SK-N-SH (cell line): ENCODE measurements around the gene FRAS1. TPM values are rescaled to one million over a fixed set of nuclear protein-coding genes. Genes with fewer than 3 reads are reported as not detected.

Experiments
- CTCF ChIA-PET: fragments of 300-600, 350-600 bp; formaldehyde crosslinking; extraction: SDS; loops from one replicate; lab custom pipeline; 2021; lab: Yijun Ruan, JAX
- POLR2A ChIA-PET: fragments of 350-600 bp; sonication (Branson Sonifier 250); formaldehyde crosslinking; extraction: SDS; loops from one replicate; lab custom pipeline; 2020; ENCODE audit warnings: antibody characterized with exemption, inconsistent platforms; lab: Yijun Ruan, JAX
- DNase-seq: peaks from one replicate; pipeline ENCODE4 v3.0.0; 2012
- H2AFZ ChIP-seq: fragments of 200-600 bp; sonication (generic); 2 replicates; pipeline ENCODE4 v1.8.1; 2016; ENCODE audit warnings: antibody characterized with exemption, mild to moderate bottlenecking, low read depth
- H3F3A ChIP-seq: fragments of 200-600 bp; sonication (generic); replicated peaks from 2 replicates; pipeline ENCODE3; 2016; ENCODE audit warnings: antibody characterized with exemption, mild to moderate bottlenecking; ENCODE audit not compliant: insufficient read depth
- H3K27ac ChIP-seq, 2 experiments: fragments of 200-500 bp in 1 of 2; fragments of 200-600 bp in 1 of 2; sonication (Bioruptor generic) in 1 of 2; sonication (generic), shearing (Covaris generic) in 1 of 2; 2 replicates each; pipeline versions ENCODE4 v1.5.1 to v1.6.1; 2014 to 2016; ENCODE audit warnings: low read depth in 2 of 2, inconsistent platforms in 1 of 2, low read length in 1 of 2, mild to moderate bottlenecking in 1 of 2, mixed read lengths in 1 of 2
- H3K27me3 ChIP-seq: fragments of 200-600 bp; sonication (generic), shearing (Covaris generic); 2 replicates; pipeline ENCODE4 v1.6.1; 2016; ENCODE audit warnings: mixed run types; ENCODE audit not compliant: insufficient read depth
- H3K36me3 ChIP-seq, 2 experiments: fragments of 200-500 bp in 1 of 2; fragments of 200-600 bp in 1 of 2; sonication (Bioruptor generic) in 1 of 2; sonication (generic) in 1 of 2; replicated peaks in 1 of 2; 2 replicates each; pipeline versions ENCODE3 to v1.5.1; 2014 to 2016; ENCODE audit warnings: low read length in 1 of 2, mild to moderate bottlenecking in 1 of 2; ENCODE audit not compliant: insufficient read depth in 2 of 2, control insufficient read depth in 1 of 2
- H3K4me1 ChIP-seq, 2 experiments: fragments of 200-500 bp in 1 of 2; fragments of 200-600 bp in 1 of 2; sonication (Bioruptor generic) in 1 of 2; sonication (generic), shearing (Covaris generic) in 1 of 2; 2 replicates each; pipeline versions ENCODE4 v1.5.1 to v1.6.1; 2014 to 2016; ENCODE audit warnings: low read depth in 1 of 2, low read length in 1 of 2, mixed run types in 1 of 2; ENCODE audit not compliant: insufficient read depth in 2 of 2, control insufficient read depth in 1 of 2
- H3K4me2 ChIP-seq: fragments of 200-600 bp; sonication (generic), shearing (Covaris generic); 2 replicates; pipeline ENCODE4 v1.6.1; 2017; ENCODE audit warnings: mixed run types
- H3K4me3 ChIP-seq, 2 experiments: fragments of 200-500 bp in 1 of 2; fragments of 200-600 bp in 1 of 2; sonication (Bioruptor generic) in 1 of 2; sonication (generic), shearing (Covaris generic) in 1 of 2; 2 replicates each; pipeline versions ENCODE4 v1.5.1 to v1.8.1; 2014 to 2016; ENCODE audit warnings: low read depth in 2 of 2, inconsistent platforms in 1 of 2, low read length in 1 of 2, mild to moderate bottlenecking in 1 of 2, mixed read lengths in 1 of 2, moderate library complexity in 1 of 2
- H3K79me2 ChIP-seq: fragments of 200-600 bp; sonication (generic); 2 replicates; pipeline ENCODE4 v1.8.1; 2017; ENCODE audit warnings: mild to moderate bottlenecking; ENCODE audit not compliant: insufficient read depth
- H3K9ac ChIP-seq: fragments of 200-600 bp; sonication (generic); 2 replicates; pipeline ENCODE4 v1.6.1; 2017; ENCODE audit warnings: mixed run types
- H3K9me2 ChIP-seq: fragments of 200-600 bp; sonication (generic); 2 replicates; pipeline ENCODE4 v1.6.1; 2017; ENCODE audit warnings: mixed run types
- H3K9me3 ChIP-seq: fragments of 200-600 bp; sonication (generic); 2 replicates; pipeline ENCODE4 v1.6.1; 2017; ENCODE audit warnings: mixed run types, mild to moderate bottlenecking, moderate library complexity
- H4K20me1 ChIP-seq: fragments of 200-600 bp; sonication (generic); 2 replicates; pipeline ENCODE4 v1.6.1; 2017; ENCODE audit warnings: mild to moderate bottlenecking, mixed run types; ENCODE audit not compliant: insufficient read depth
- CHD2 ChIP-seq: fragments of 150-350 bp; IDR thresholded peaks from 2 replicates; pipeline ENCODE4 v1.6.1; 2018; ENCODE audit warnings: low read length; ENCODE audit not compliant: partially characterized antibody
- ELF1 ChIP-seq: IDR thresholded peaks from 2 replicates; pipeline ENCODE4 v1.4.0; 2012
- FOSL2 ChIP-seq: IDR thresholded peaks from 2 replicates; pipeline ENCODE4 v1.4.0; 2012; ENCODE audit warnings: low read depth, mild to moderate bottlenecking, moderate library complexity, borderline replicate concordance
- FOXJ3 ChIP-seq: sonication (generic); formaldehyde crosslinking; IDR thresholded peaks from 2 replicates; pipeline ENCODE4 v1.5.1; 2020; ENCODE audit warnings: mild to moderate bottlenecking, missing genetic modification reagents
- FOXM1 ChIP-seq: IDR thresholded peaks from 2 replicates; pipeline ENCODE4 v1.4.0; 2012; ENCODE audit warnings: low read depth, mild to moderate bottlenecking
- GATA2 ChIP-seq: sonication (generic); formaldehyde crosslinking; IDR thresholded peaks from 2 replicates; pipeline ENCODE4 v1.5.0; 2020; ENCODE audit warnings: mild to moderate bottlenecking, missing genetic modification reagents
- MEF2A ChIP-seq: IDR thresholded peaks from 2 replicates; pipeline ENCODE4 v1.4.0; 2012; ENCODE audit warnings: low read depth, borderline replicate concordance
- NFIC ChIP-seq: IDR thresholded peaks from 2 replicates; pipeline ENCODE4 v1.4.0; 2012; ENCODE audit warnings: borderline replicate concordance
- NRF1 ChIP-seq: IDR thresholded peaks from 2 replicates; pipeline ENCODE4 v1.6.1; 2012; ENCODE audit warnings: low read depth, mild to moderate bottlenecking, low read length
- POLR2AphosphoS5 ChIP-seq: IDR thresholded peaks from 2 replicates; pipeline ENCODE4 v1.6.1; 2012; ENCODE audit warnings: low read depth, low read length
- RAD21 ChIP-seq: IDR thresholded peaks from 2 replicates; pipeline ENCODE4 v1.6.1; 2012; ENCODE audit warnings: mild to moderate bottlenecking, low read length
- RCOR1 ChIP-seq: fragments of 150-350 bp; IDR thresholded peaks from 2 replicates; pipeline ENCODE4 v1.6.1; 2017; ENCODE audit warnings: antibody characterized with exemption, low read length
- RFX5 ChIP-seq: IDR thresholded peaks from 2 replicates; pipeline ENCODE4 v1.6.1; 2012; ENCODE audit warnings: mild to moderate bottlenecking, improper control_type of control experiment, low read length
- RXRA ChIP-seq: IDR thresholded peaks from 2 replicates; pipeline ENCODE4 v1.4.0; 2012; ENCODE audit warnings: low read depth, mild to moderate bottlenecking, borderline replicate concordance
- SIN3A ChIP-seq: IDR thresholded peaks from 2 replicates; pipeline ENCODE4 v1.6.1; 2012; ENCODE audit warnings: low read depth, mild to moderate bottlenecking, low read length, moderate library complexity, borderline replicate concordance
- SMC3 ChIP-seq: IDR thresholded peaks from 2 replicates; pipeline ENCODE4 v1.6.1; 2012; ENCODE audit warnings: low read depth, low read length, improper control_type of control experiment
- TAF1 ChIP-seq: IDR thresholded peaks from 2 replicates; pipeline ENCODE4 v1.6.1; 2012; ENCODE audit warnings: low read depth, mild to moderate bottlenecking, low read length, moderate library complexity, borderline replicate concordance
- TCF12 ChIP-seq: IDR thresholded peaks from 2 replicates; pipeline ENCODE4 v1.4.0; 2012
- TEAD4 ChIP-seq: IDR thresholded peaks from 2 replicates; pipeline ENCODE4 v1.4.0; 2012; ENCODE audit warnings: mild to moderate bottlenecking, borderline replicate concordance; ENCODE audit not compliant: insufficient read depth
- YY1 ChIP-seq: IDR thresholded peaks from 2 replicates; pipeline ENCODE4 v1.4.0; 2012; ENCODE audit warnings: low read depth, mild to moderate bottlenecking
- WGBS: methylation state at CpG from one replicate; pipeline ENCODE4 v1.1.6; 2017; ENCODE audit warnings: low lambda C conversion rate; 5-methylcytosine and 5-hydroxymethylcytosine counted together
- polyA plus RNA-seq, 3 experiments: library from polyadenylated mRNA; depleted of rRNA; stranded (reverse); fragments of >200 nt; gene quantifications; 2 replicates each; pipeline ENCODE4 v1.2.3, GENCODE V29; 2012
- TF ChIP-seq, protein P1 (sequence below): IDR thresholded peaks from 2 replicates; pipeline ENCODE4 v1.4.0; 2012; ENCODE audit warnings: low read depth, borderline replicate concordance
- TF ChIP-seq, protein P2 (sequence below): fragments of 200-600 bp; sonication (generic); IDR thresholded peaks from 2 replicates; pipeline ENCODE4 v1.6.1; 2017; ENCODE audit warnings: antibody characterized with exemption, mild to moderate bottlenecking, moderate library complexity
- TF ChIP-seq, protein P3 (sequence below): IDR thresholded peaks from 2 replicates; pipeline ENCODE4 v1.4.0; 2012; ENCODE audit warnings: low read depth, borderline replicate concordance
- TF ChIP-seq, protein P4 (sequence below): fragments of 150-350 bp; IDR thresholded peaks from 2 replicates; pipeline ENCODE4 v1.6.1; 2017; ENCODE audit warnings: antibody characterized with exemption, low read length, low read depth, borderline replicate concordance

Gene FRAS1
- polyA plus RNA-seq, 1 of the 3 experiments (the other 2 are of a cell fraction), result 8.3 TPM

DNA sequence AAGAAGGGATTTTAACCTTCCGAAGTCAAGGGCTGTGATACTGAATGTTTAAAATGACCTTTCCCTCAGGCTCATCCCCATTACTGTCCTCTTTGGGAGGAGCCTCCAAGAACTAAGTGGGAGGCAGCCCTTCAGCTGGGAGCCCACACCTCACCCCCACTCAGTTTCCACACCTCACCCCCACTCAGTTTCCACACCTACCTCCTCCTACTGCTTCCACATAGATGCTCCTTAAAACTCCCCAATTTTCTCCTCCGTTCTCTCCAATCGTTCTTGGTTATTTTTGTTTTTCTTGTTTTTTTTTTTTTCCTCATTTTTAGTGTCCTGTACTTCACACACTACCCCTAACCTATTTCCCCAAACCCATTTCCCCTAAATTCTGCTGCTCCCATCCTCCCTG is 462.8 kb downstream of the FRAS1 start:
- CTCF ChIA-PET, result interaction anchor here (1.5 to 1.6 kb wide), 2 partner anchors 11 to 461 kb away, joined by 3 to 4 read pairs; no protein-coding TSS in a partner anchor

DNA sequence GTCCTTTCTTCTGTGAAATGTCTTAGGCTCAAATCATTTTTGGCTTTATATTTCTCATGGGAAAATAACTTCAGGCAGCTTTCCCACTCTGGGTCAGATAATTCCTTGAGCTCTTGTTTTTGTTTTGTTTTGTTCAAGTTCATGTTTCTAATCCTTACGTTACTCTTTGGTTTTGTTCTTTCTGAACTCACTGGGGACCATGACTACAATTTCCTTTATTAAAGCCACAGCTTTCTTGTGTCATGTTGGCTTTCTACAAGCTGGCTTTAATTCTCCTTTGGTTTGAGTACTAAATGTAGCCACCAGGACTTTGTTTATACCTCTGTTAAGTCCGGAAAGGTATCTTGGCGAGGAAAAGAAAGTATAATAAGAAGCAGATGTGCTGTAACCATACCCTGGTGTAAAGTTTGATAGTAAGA is 463.7 kb downstream of the FRAS1 start:
- H2AFZ ChIP-seq, result no peak overlapping the region
- H3K9me2 ChIP-seq, result no peaks in the 10 kb centered on the region
- peak overlapping the region; percentile 57 to 69; a peak in 2 of 4 replicates for H3K27ac ChIP-seq
- no peaks in the 10 kb centered on the region; a peak in 2 of 4 replicates for H3K4me1 ChIP-seq
- ChIA-PET CTCF (interaction anchor here (0.6 to 1.5 kb wide), 4 partner anchors 11 to 561 kb away, joined by 3 read pairs; no protein-coding TSS in a partner anchor), POLR2A (no interaction called here)
- H3K9me3 ChIP-seq, result no peaks in the 10 kb centered on the region
- H3K79me2 ChIP-seq, result no peaks in the 10 kb centered on the region
- WGBS, result 23% methylated on average over 3 of the region's 3 CpGs
- H3K4me3 ChIP-seq, result no peak overlapping the region
- peaks cover 10% of the 10 kb centered on the region for H3F3A ChIP-seq
- H3K9ac ChIP-seq, result no peak overlapping the region
- no peaks in the 10 kb centered on the region for H4K20me1 ChIP-seq
- DNase-seq, result no peak
- H3K36me3 ChIP-seq, result peaks cover 7 to 37% of the 10 kb centered on the region in 2 experiments
- no peaks in the 10 kb centered on the region for H3K27me3 ChIP-seq
- peak overlapping the region; percentile 16; the same call in 1 of the 2 replicates for H3K4me2 ChIP-seq
- TF ChIP-seq TCF12, result peak; percentile 88
- TF ChIP-seq CHD2, result no peak
- no peak for TF ChIP-seq RCOR1
- TF ChIP-seq NFIC, result peak; percentile 27; the same call in 1 of the 2 replicates
- TF ChIP-seq, protein P1, sequence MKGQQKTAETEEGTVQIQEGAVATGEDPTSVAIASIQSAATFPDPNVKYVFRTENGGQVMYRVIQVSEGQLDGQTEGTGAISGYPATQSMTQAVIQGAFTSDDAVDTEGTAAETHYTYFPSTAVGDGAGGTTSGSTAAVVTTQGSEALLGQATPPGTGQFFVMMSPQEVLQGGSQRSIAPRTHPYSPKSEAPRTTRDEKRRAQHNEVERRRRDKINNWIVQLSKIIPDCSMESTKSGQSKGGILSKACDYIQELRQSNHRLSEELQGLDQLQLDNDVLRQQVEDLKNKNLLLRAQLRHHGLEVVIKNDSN, result no peak
- TF ChIP-seq, protein P2, sequence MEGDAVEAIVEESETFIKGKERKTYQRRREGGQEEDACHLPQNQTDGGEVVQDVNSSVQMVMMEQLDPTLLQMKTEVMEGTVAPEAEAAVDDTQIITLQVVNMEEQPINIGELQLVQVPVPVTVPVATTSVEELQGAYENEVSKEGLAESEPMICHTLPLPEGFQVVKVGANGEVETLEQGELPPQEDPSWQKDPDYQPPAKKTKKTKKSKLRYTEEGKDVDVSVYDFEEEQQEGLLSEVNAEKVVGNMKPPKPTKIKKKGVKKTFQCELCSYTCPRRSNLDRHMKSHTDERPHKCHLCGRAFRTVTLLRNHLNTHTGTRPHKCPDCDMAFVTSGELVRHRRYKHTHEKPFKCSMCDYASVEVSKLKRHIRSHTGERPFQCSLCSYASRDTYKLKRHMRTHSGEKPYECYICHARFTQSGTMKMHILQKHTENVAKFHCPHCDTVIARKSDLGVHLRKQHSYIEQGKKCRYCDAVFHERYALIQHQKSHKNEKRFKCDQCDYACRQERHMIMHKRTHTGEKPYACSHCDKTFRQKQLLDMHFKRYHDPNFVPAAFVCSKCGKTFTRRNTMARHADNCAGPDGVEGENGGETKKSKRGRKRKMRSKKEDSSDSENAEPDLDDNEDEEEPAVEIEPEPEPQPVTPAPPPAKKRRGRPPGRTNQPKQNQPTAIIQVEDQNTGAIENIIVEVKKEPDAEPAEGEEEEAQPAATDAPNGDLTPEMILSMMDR, result no peak
- TF ChIP-seq NRF1, result no peak
- TF ChIP-seq FOXM1, result no peak
- TF ChIP-seq MEF2A, result no peak
- no peak for TF ChIP-seq SIN3A
- peak; percentile 15; the same call in 1 of the 2 replicates for TF ChIP-seq POLR2AphosphoS5
- TF ChIP-seq ELF1, result no peak
- TF ChIP-seq TAF1, result no peak
- no peak for TF ChIP-seq SMC3
- no peak for TF ChIP-seq RFX5

More for the DNA sequence above, 462.8 kb downstream of the FRAS1 start:
- Histone ChIP-seq H3K79me2 (no peaks in the 10 kb centered on the region), H3K27ac (peak overlapping the region in 1 of 2 experiments; percentile 57; a peak in 2 of 4 replicates), H3K36me3 (peaks cover 7 to 40% of the 10 kb centered on the region in 2 experiments), H3K9ac (no peak overlapping the region), H3K4me3 (no peak overlapping the region), H4K20me1 (no peaks in the 10 kb centered on the region), H3K9me2 (no peaks in the 10 kb centered on the region), H3K4me2 (no peak overlapping the region), H3F3A (peaks cover 10% of the 10 kb centered on the region), H2AFZ (no peak overlapping the region), H3K27me3 (no peaks in the 10 kb centered on the region), H3K4me1 (no peaks in the 10 kb centered on the region; a peak in 2 of 4 replicates), H3K9me3 (no peaks in the 10 kb centered on the region)
- WGBS, result 92% methylated on average over 3 of the region's 3 CpGs
- no peak for DNase-seq
- POLR2A ChIA-PET, result no interaction called here
- TF ChIP-seq RFX5 (no peak), RXRA (no peak), RCOR1 (no peak), TEAD4 (no peak), RAD21 (no peak), SMC3 (no peak), GATA2 (CRISPR knock-in tag) (no peak), TAF1 (no peak), YY1 (no peak), FOSL2 (no peak), FOXJ3 (CRISPR knock-in tag) (no peak)
- TF ChIP-seq, protein P3, sequence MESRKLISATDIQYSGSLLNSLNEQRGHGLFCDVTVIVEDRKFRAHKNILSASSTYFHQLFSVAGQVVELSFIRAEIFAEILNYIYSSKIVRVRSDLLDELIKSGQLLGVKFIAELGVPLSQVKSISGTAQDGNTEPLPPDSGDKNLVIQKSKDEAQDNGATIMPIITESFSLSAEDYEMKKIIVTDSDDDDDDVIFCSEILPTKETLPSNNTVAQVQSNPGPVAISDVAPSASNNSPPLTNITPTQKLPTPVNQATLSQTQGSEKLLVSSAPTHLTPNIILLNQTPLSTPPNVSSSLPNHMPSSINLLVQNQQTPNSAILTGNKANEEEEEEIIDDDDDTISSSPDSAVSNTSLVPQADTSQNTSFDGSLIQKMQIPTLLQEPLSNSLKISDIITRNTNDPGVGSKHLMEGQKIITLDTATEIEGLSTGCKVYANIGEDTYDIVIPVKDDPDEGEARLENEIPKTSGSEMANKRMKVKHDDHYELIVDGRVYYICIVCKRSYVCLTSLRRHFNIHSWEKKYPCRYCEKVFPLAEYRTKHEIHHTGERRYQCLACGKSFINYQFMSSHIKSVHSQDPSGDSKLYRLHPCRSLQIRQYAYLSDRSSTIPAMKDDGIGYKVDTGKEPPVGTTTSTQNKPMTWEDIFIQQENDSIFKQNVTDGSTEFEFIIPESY, result no peak
- TF ChIP-seq, protein P4, sequence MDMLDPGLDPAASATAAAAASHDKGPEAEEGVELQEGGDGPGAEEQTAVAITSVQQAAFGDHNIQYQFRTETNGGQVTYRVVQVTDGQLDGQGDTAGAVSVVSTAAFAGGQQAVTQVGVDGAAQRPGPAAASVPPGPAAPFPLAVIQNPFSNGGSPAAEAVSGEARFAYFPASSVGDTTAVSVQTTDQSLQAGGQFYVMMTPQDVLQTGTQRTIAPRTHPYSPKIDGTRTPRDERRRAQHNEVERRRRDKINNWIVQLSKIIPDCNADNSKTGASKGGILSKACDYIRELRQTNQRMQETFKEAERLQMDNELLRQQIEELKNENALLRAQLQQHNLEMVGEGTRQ, result no peak
